ENCODE results near the gene FOXD4. TPM values are rescaled to one million over a fixed set of nuclear protein-coding genes. Genes with fewer than 3 reads are reported as not detected.
"Not testable (repeated sequence)": the region's sequence is repeated elsewhere in the genome, so short reads cannot be mapped to it uniquely, and the experiment has no call there.

FOXD4 gene
- total RNA-seq, 1 experiment from 2014 or later: not detected

DNA sequence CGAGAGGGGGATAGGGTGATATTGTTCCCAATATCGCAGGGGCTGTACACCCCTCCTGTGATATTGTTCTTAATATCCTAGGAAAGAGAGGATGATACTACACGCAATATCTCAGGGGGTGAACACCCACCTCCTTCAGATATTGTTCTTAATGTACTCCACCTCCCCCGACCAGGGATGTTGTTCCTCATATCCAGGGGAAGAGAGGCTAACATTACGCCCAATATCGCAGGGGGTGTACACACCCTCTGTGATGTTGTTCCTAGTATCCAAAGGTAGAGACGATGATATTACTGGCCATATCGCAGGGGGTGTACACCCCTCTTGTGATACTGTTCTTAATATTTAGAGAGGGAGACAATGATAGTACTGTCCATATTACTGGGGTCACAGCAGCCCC lies 12.2 kb downstream of the FOXD4 start:
- H4K20me1 ChIP-seq (ENCODE audit: insufficient read depth); H3K79me2 ChIP-seq (ENCODE audit: low read depth); H3K27ac ChIP-seq; CTCF ChIA-PET; H3K9me2 ChIP-seq (ENCODE audit: insufficient read depth); H3K27me3 ChIP-seq (ENCODE audit: insufficient read depth, low read depth); H3K4me1 ChIP-seq (replicated peaks; ENCODE audit: insufficient read depth); intact Hi-C loops (cut with micrococcal nuclease; ENCODE audit: unreplicated experiment); H2AFZ ChIP-seq; BruUV-seq (replicated peaks); H3F3A ChIP-seq (ENCODE audit: insufficient read depth, low read depth); H3K9me3 ChIP-seq (ENCODE audit: insufficient read depth, low read depth); H3K36me3 ChIP-seq (ENCODE audit: low read depth); POLR2A ChIA-PET (ENCODE audit: unreplicated experiment); DNase-seq; H3K4me3 ChIP-seq; H3K4me2 ChIP-seq: not testable (repeated sequence)

DNA sequence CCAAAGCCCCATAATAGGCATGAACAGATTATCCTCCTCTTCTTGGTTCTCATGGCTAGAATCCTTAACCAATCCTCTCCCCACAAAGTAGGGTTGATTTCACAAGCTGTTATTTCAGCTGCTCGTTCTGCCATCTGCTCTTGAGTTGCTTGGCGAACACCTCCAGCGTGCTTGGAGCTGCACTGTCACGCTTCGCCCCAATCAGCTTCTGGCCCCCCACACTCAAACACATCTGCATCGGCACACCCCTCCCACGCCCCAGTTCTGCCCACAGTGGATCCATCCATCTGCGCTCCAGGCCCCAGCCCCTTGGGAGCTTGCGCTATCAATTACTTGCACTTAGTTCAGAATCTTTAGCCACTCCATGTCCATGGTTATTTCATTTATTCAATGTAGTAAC lies 17.8 kb downstream of the FOXD4 start:
- CTCF ChIA-PET; H3K9me2 ChIP-seq (ENCODE audit: insufficient read depth); H3K4me3 ChIP-seq; H3K4me1 ChIP-seq (replicated peaks; ENCODE audit: insufficient read depth); H3K4me2 ChIP-seq; DNase-seq; H3K9me3 ChIP-seq (ENCODE audit: insufficient read depth, low read depth); H3K36me3 ChIP-seq (ENCODE audit: low read depth); H3K79me2 ChIP-seq (ENCODE audit: low read depth); BruUV-seq (replicated peaks); H4K20me1 ChIP-seq (ENCODE audit: insufficient read depth); H3F3A ChIP-seq (ENCODE audit: insufficient read depth, low read depth); H3K27me3 ChIP-seq (ENCODE audit: insufficient read depth, low read depth); intact Hi-C loops (cut with micrococcal nuclease; ENCODE audit: unreplicated experiment); H3K27ac ChIP-seq; H2AFZ ChIP-seq; POLR2A ChIA-PET (ENCODE audit: unreplicated experiment): not testable (repeated sequence)

- H3K4me1 ChIP-seq (replicated peaks; ENCODE audit: insufficient read depth); H2AFZ ChIP-seq; CTCF ChIA-PET; H3K4me2 ChIP-seq; H3K9me3 ChIP-seq (ENCODE audit: insufficient read depth, low read depth); H3K4me3 ChIP-seq; H3K9me2 ChIP-seq (ENCODE audit: insufficient read depth); DNase-seq; H3K36me3 ChIP-seq (ENCODE audit: low read depth); H3K27ac ChIP-seq; BruUV-seq (replicated peaks); H3F3A ChIP-seq (ENCODE audit: insufficient read depth, low read depth); H3K27me3 ChIP-seq (ENCODE audit: insufficient read depth, low read depth); intact Hi-C loops (cut with micrococcal nuclease; ENCODE audit: unreplicated experiment); H4K20me1 ChIP-seq (ENCODE audit: insufficient read depth); POLR2A ChIA-PET (ENCODE audit: unreplicated experiment); H3K79me2 ChIP-seq (ENCODE audit: low read depth): not testable (repeated sequence)
These were observed 18.4 kb downstream of the FOXD4 start for GRCh38 chr9:99867-100266.

DNA sequence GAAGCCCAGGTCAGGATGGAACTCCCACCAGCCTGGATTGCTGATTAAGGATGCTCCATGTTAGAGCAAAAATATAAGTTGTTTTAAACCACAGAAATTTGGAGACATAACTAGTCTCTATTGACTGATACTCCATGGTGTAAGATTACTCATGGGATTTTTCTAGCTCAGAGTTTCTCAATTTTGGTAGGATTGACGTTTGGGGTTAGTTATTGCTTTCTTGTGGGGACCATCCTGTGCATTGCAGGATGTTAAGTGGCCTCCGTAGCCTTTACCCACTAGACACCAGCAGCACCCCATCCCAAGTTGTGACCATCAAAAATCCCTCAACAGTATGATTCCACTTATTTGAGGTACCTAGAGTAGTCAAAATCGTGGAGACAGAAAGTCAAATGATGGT lies 19.4 kb downstream of the FOXD4 start:
- BruUV-seq (replicated peaks); CTCF ChIA-PET; POLR2A ChIA-PET (ENCODE audit: unreplicated experiment); intact Hi-C loops (cut with micrococcal nuclease; ENCODE audit: unreplicated experiment); H4K20me1 ChIP-seq (ENCODE audit: insufficient read depth); H3K4me2 ChIP-seq; H3K4me3 ChIP-seq; DNase-seq; H2AFZ ChIP-seq; H3K4me1 ChIP-seq (replicated peaks; ENCODE audit: insufficient read depth); H3K79me2 ChIP-seq (ENCODE audit: low read depth); H3K9me2 ChIP-seq (ENCODE audit: insufficient read depth); H3K9me3 ChIP-seq (ENCODE audit: insufficient read depth, low read depth); H3F3A ChIP-seq (ENCODE audit: insufficient read depth, low read depth); H3K27ac ChIP-seq; H3K27me3 ChIP-seq (ENCODE audit: insufficient read depth, low read depth); H3K36me3 ChIP-seq (ENCODE audit: low read depth): not testable (repeated sequence)

DNA sequence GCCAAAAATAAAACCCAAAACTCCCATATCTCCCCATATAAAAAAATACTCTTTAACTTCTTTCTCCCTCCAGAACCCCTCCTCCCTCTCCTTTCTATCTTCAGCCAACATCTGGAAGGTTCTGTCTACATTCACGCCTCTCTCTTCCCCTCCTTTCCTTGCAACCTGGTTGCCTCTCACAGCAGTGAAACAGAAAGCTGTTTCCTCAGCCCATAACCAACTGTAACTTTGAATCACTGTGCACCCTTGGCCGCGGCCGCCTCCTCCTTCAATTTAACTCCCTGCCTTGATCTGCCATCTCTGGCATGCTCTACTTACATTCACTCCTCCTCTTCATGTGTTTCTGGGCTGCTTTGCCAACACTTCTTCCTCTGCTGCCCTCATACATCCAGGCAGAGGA lies 23.2 kb downstream of the FOXD4 start:
- intact Hi-C loops (cut with micrococcal nuclease; ENCODE audit: unreplicated experiment); H3K4me3 ChIP-seq; H3K4me1 ChIP-seq (replicated peaks; ENCODE audit: insufficient read depth); H3K79me2 ChIP-seq (ENCODE audit: low read depth); DNase-seq; POLR2A ChIA-PET (ENCODE audit: unreplicated experiment); H3K27me3 ChIP-seq (ENCODE audit: insufficient read depth, low read depth); H4K20me1 ChIP-seq (ENCODE audit: insufficient read depth); H3K27ac ChIP-seq; H3F3A ChIP-seq (ENCODE audit: insufficient read depth, low read depth); CTCF ChIA-PET; H3K9me3 ChIP-seq (ENCODE audit: insufficient read depth, low read depth); H3K4me2 ChIP-seq; H3K9me2 ChIP-seq (ENCODE audit: insufficient read depth); H3K36me3 ChIP-seq (ENCODE audit: low read depth); H2AFZ ChIP-seq; BruUV-seq (replicated peaks): not testable (repeated sequence)

- H3K79me2 ChIP-seq (ENCODE audit: low read depth); H3K27ac ChIP-seq; H3K9me3 ChIP-seq (ENCODE audit: insufficient read depth, low read depth); H2AFZ ChIP-seq; H3K36me3 ChIP-seq (ENCODE audit: low read depth); POLR2A ChIA-PET (ENCODE audit: unreplicated experiment); BruUV-seq (replicated peaks); CTCF ChIA-PET; H3K9me2 ChIP-seq (ENCODE audit: insufficient read depth); H3F3A ChIP-seq (ENCODE audit: insufficient read depth, low read depth); H3K4me3 ChIP-seq; H3K4me2 ChIP-seq; H3K27me3 ChIP-seq (ENCODE audit: insufficient read depth, low read depth); H3K4me1 ChIP-seq (replicated peaks; ENCODE audit: insufficient read depth); H4K20me1 ChIP-seq (ENCODE audit: insufficient read depth); intact Hi-C loops (cut with micrococcal nuclease; ENCODE audit: unreplicated experiment); DNase-seq: not testable (repeated sequence)
These were observed 23.9 kb downstream of the FOXD4 start for GRCh38 chr9:94323-94722.

GRCh38 chr9:93909-94308 lies 24.3 kb downstream of the FOXD4 start:
- H4K20me1 ChIP-seq (ENCODE audit: insufficient read depth); H3K36me3 ChIP-seq (ENCODE audit: low read depth); H3K79me2 ChIP-seq (ENCODE audit: low read depth); intact Hi-C loops (cut with micrococcal nuclease; ENCODE audit: unreplicated experiment); H3K9me3 ChIP-seq (ENCODE audit: insufficient read depth, low read depth); H3F3A ChIP-seq (ENCODE audit: insufficient read depth, low read depth); H3K4me3 ChIP-seq; H3K9me2 ChIP-seq (ENCODE audit: insufficient read depth); H3K27me3 ChIP-seq (ENCODE audit: insufficient read depth, low read depth); BruUV-seq (replicated peaks); CTCF ChIA-PET; H3K4me2 ChIP-seq; H3K27ac ChIP-seq; DNase-seq; H2AFZ ChIP-seq; H3K4me1 ChIP-seq (replicated peaks; ENCODE audit: insufficient read depth); POLR2A ChIA-PET (ENCODE audit: unreplicated experiment): not testable (repeated sequence)

DNA sequence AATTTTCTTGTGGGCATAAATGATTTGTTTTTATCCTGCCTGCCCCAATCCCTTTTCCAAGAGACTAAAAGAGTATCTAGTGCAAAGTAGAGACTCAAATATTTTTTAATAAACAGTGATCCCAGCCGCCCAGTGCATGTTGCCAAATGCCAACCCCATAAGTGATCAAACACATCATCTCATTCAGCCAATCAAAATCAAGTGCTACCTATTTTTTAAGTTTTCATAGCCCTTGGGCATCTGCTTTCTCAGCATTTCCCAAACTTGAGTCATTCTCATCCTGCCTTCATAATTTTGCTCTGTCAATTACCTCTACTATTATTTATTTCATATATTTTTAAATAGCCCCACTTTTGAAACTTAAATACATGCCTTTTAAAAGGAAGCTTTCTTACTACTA lies 27.4 kb downstream of the FOXD4 start:
- H3K79me2 ChIP-seq (ENCODE audit: low read depth); H3K4me3 ChIP-seq; H3K36me3 ChIP-seq (ENCODE audit: low read depth); H2AFZ ChIP-seq; H3K4me2 ChIP-seq; H3K27ac ChIP-seq; DNase-seq; intact Hi-C loops (cut with micrococcal nuclease; ENCODE audit: unreplicated experiment); H3K4me1 ChIP-seq (replicated peaks; ENCODE audit: insufficient read depth); POLR2A ChIA-PET (ENCODE audit: unreplicated experiment); H3K9me3 ChIP-seq (ENCODE audit: insufficient read depth, low read depth); H3F3A ChIP-seq (ENCODE audit: insufficient read depth, low read depth); H4K20me1 ChIP-seq (ENCODE audit: insufficient read depth); H3K27me3 ChIP-seq (ENCODE audit: insufficient read depth, low read depth); BruUV-seq (replicated peaks); CTCF ChIA-PET; H3K9me2 ChIP-seq (ENCODE audit: insufficient read depth): not testable (repeated sequence)
